Measurements from ENCODE around the gene MYL5. TPM values are rescaled to one million over a fixed set of nuclear protein-coding genes. Genes with fewer than 3 reads are reported as not detected.
"Not testable (repeated sequence)": the region's sequence is repeated elsewhere in the genome, so short reads cannot be mapped to it uniquely, and the experiment has no call there.

The MYL5 gene
- total RNA-seq, 1 experiment from 2014 or later: 10.4 TPM

GRCh38 chr4:656436-657337 lies 17.7 kb upstream of the MYL5 start:
- no peak for DNase-seq (ENCODE audit: low read depth)

GRCh38 chr4:657338-657833 lies 17.0 kb upstream of the MYL5 start:
- no peak for DNase-seq (ENCODE audit: low read depth)

- DNase-seq (ENCODE audit: low read depth): no peak
Measured at GRCh38 chr4:657834-658667, 16.3 kb upstream of the MYL5 start.

GRCh38 chr4:658681-659667 lies 15.4 kb upstream of the MYL5 start:
- no peak for DNase-seq (ENCODE audit: low read depth)

- no peak for DNase-seq (ENCODE audit: low read depth)
Measured at GRCh38 chr4:659851-660250, 14.5 kb upstream of the MYL5 start.

GRCh38 chr4:660401-660800 lies 13.9 kb upstream of the MYL5 start:
- no peak for DNase-seq (ENCODE audit: low read depth)

- no peak for DNase-seq (ENCODE audit: low read depth)
Measured at GRCh38 chr4:661231-661630, 13.1 kb upstream of the MYL5 start.

GRCh38 chr4:661881-662761 lies 12.2 kb upstream of the MYL5 start:
- no peak for DNase-seq (ENCODE audit: low read depth)

GRCh38 chr4:663046-663437 lies 11.3 kb upstream of the MYL5 start:
- DNase-seq (ENCODE audit: low read depth): no peak

GRCh38 chr4:663438-664428 lies 10.6 kb upstream of the MYL5 start:
- no peak for DNase-seq (ENCODE audit: low read depth)

- DNase-seq (ENCODE audit: low read depth): no peak
Measured at GRCh38 chr4:664713-665231, 9.6 kb upstream of the MYL5 start.

- DNase-seq (ENCODE audit: low read depth): no peak
Measured at GRCh38 chr4:665381-665750, 9.0 kb upstream of the MYL5 start.

- no peak for DNase-seq (ENCODE audit: low read depth)
Measured at GRCh38 chr4:665751-666435, 8.4 kb upstream of the MYL5 start.

GRCh38 chr4:666436-666810 lies 7.9 kb upstream of the MYL5 start:
- no peak for DNase-seq (ENCODE audit: low read depth)

GRCh38 chr4:666822-667544 lies 7.4 kb upstream of the MYL5 start:
- DNase-seq (ENCODE audit: low read depth): no peak

GRCh38 chr4:667545-667925 lies 6.8 kb upstream of the MYL5 start:
- no peak for DNase-seq (ENCODE audit: low read depth)

- not testable (repeated sequence) for DNase-seq (ENCODE audit: low read depth)
Measured at GRCh38 chr4:668219-668618, 6.1 kb upstream of the MYL5 start.
